ENCODE measurements around the gene STAT5A.
"Not testable (repeated sequence)": the region's sequence is repeated elsewhere in the genome, so short reads cannot be mapped to it uniquely, and the experiment has no call there.

DNA sequence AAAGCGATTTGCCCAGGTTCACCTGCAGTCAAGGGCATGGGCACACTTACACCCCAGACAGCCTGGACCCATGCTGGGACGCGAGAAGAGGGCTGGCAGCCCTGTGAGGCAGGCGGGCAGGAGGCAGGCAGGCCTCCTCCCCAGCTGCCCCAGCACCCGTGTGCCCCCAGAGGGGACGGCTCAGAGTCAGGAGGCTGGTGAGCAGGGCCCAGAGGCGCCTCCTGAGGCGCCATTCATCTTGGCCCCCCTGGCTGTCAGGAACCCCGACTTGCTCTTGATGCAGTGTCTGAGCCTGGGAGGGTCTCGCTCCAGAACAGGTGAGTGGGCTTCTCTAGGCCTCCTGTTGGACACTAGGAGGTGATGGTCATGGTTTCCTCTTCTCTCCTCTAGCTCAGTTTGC is 11.1 kb downstream of the STAT5A start:
- TF ChIP-seq, protein P1, sequence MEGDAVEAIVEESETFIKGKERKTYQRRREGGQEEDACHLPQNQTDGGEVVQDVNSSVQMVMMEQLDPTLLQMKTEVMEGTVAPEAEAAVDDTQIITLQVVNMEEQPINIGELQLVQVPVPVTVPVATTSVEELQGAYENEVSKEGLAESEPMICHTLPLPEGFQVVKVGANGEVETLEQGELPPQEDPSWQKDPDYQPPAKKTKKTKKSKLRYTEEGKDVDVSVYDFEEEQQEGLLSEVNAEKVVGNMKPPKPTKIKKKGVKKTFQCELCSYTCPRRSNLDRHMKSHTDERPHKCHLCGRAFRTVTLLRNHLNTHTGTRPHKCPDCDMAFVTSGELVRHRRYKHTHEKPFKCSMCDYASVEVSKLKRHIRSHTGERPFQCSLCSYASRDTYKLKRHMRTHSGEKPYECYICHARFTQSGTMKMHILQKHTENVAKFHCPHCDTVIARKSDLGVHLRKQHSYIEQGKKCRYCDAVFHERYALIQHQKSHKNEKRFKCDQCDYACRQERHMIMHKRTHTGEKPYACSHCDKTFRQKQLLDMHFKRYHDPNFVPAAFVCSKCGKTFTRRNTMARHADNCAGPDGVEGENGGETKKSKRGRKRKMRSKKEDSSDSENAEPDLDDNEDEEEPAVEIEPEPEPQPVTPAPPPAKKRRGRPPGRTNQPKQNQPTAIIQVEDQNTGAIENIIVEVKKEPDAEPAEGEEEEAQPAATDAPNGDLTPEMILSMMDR (IDR thresholded peaks at IDR 0.05 in 2 of 3, conservative IDR thresholded peaks at IDR 0.05 in 1 of 3; ENCODE audit: borderline replicate concordance in 1 of 3, insufficient read depth in 1 of 3, low read depth in 2 of 3, low read length in 2 of 3): not testable (repeated sequence)
- not testable (repeated sequence) for TF ChIP-seq POLR2AphosphoS5 (IDR thresholded peaks at IDR 0.05; ENCODE audit: low read depth, low read length); ATF3 (IDR thresholded peaks at IDR 0.05); POLR2A (IDR thresholded peaks at IDR 0.05; ENCODE audit: borderline replicate concordance, extremely low read depth, insufficient read depth, insufficient read length); ZFX (IDR thresholded peaks at IDR 0.05); EGR1 (IDR thresholded peaks at IDR 0.05; ENCODE audit: low read depth); YY1 (IDR thresholded peaks at IDR 0.05; ENCODE audit: extremely low read depth, insufficient replicate concordance, low read depth, low read length); EZH2phosphoT487 (IDR thresholded peaks at IDR 0.05; ENCODE audit: borderline replicate concordance)
- TF ChIP-seq, protein P2, sequence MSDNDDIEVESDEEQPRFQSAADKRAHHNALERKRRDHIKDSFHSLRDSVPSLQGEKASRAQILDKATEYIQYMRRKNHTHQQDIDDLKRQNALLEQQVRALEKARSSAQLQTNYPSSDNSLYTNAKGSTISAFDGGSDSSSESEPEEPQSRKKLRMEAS (IDR thresholded peaks at IDR 0.05): not testable (repeated sequence)
